DND-41 (cell line): ENCODE measurements around the gene HES5.

Source experiments
- ATAC-seq: fragments of 200-7000 bp; cut with Tn5 transposase; 3 replicates; pipeline ENCODE4 v1.9.1; 2021; ENCODE audit warnings: low read depth; ENCODE audit not compliant: insufficient read depth
- DNase-seq: peaks from one replicate; pipeline ENCODE4 v3.0.0-alpha.2; 2020
- H2AFZ ChIP-seq: 2 replicates; pipeline ENCODE4 v1.6.0; 2012; ENCODE audit warnings: low read depth, low read length
- H3K27ac ChIP-seq: 2 replicates; pipeline ENCODE4 v1.5.1; 2012; ENCODE audit warnings: low read length, inconsistent platforms
- H3K27me3 ChIP-seq: fragments of 200-600 bp; sonication (generic); 2 replicates; pipeline ENCODE4 v1.6.0; 2012; ENCODE audit warnings: low read length, mild to moderate bottlenecking, inconsistent platforms; ENCODE audit not compliant: insufficient read depth, poor library complexity
- H3K36me3 ChIP-seq: 2 replicates; pipeline ENCODE4 v1.5.1; 2012; ENCODE audit warnings: low read length, inconsistent platforms; ENCODE audit not compliant: insufficient read depth
- H3K4me1 ChIP-seq: 2 replicates; pipeline ENCODE4 v1.5.1; 2012; ENCODE audit warnings: mild to moderate bottlenecking, low read length; ENCODE audit not compliant: insufficient read depth
- H3K4me2 ChIP-seq: 2 replicates; pipeline ENCODE4 v1.6.0; 2012; ENCODE audit warnings: mild to moderate bottlenecking, moderate library complexity, low read length, inconsistent platforms; ENCODE audit not compliant: insufficient read depth
- H3K4me3 ChIP-seq, 2 experiments: fragments of 200-600 bp in 1 of 2; shearing (Covaris generic) in 1 of 2; 2 replicates each; pipeline ENCODE4 v1.5.1; 2012 to 2016; ENCODE audit warnings: inconsistent platforms in 2 of 2, low read length in 2 of 2, mild to moderate bottlenecking in 2 of 2, low read depth in 1 of 2, moderate library complexity in 1 of 2
- H3K79me2 ChIP-seq: 2 replicates; pipeline ENCODE4 v1.6.0; 2012; ENCODE audit warnings: low read length, inconsistent platforms; ENCODE audit not compliant: insufficient read depth
- H3K9ac ChIP-seq: 2 replicates; pipeline ENCODE4 v1.6.0; 2012; ENCODE audit warnings: low read depth, mild to moderate bottlenecking, inconsistent platforms, low read length, moderate library complexity
- H3K9me3 ChIP-seq: 2 replicates; pipeline ENCODE4 v1.5.1; 2012; ENCODE audit warnings: low read length, moderate library complexity, mild to moderate bottlenecking, inconsistent platforms; ENCODE audit not compliant: insufficient read depth, severe bottlenecking
- H4K20me1 ChIP-seq: 2 replicates; pipeline ENCODE4 v1.6.0; 2012; ENCODE audit warnings: low read length; ENCODE audit not compliant: insufficient read depth
- EZH2 ChIP-seq: IDR thresholded peaks from 3 replicates; pipeline ENCODE4 v1.6.1; 2012; ENCODE audit warnings: borderline replicate concordance, low read depth, mild to moderate bottlenecking, moderate library complexity, low read length, inconsistent platforms; ENCODE audit not compliant: severe bottlenecking
- TF ChIP-seq, protein P1 (sequence below): IDR thresholded peaks from 2 replicates; pipeline ENCODE4 v1.5.1; 2012; ENCODE audit warnings: borderline replicate concordance, low read length, moderate library complexity, mild to moderate bottlenecking; ENCODE audit not compliant: poor library complexity, severe bottlenecking; ENCODE audit errors: extremely low read depth

Gene HES5

DNA sequence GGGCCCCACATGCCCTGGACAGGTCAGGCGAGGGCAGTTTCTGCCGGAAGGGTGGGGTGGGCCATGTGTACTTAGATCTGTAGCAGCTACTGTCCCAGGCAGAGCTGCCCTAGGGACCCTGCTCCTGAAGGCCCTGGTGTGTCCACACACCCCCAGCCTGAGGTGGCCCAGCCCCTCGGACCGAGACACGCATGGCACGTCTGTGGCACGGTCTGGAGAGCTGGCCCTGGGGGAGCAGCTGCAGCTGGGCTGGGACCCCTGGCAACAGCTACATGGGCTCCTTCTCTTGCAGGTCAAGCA, 28.3 kb downstream of the HES5 start:
- DNase-seq (no peak), ATAC-seq (no peak)
- peaks cover 20% of the 10 kb centered on the region for H4K20me1 ChIP-seq
- no peak overlapping the region for H3K4me3 ChIP-seq
- TF ChIP-seq, protein P1, sequence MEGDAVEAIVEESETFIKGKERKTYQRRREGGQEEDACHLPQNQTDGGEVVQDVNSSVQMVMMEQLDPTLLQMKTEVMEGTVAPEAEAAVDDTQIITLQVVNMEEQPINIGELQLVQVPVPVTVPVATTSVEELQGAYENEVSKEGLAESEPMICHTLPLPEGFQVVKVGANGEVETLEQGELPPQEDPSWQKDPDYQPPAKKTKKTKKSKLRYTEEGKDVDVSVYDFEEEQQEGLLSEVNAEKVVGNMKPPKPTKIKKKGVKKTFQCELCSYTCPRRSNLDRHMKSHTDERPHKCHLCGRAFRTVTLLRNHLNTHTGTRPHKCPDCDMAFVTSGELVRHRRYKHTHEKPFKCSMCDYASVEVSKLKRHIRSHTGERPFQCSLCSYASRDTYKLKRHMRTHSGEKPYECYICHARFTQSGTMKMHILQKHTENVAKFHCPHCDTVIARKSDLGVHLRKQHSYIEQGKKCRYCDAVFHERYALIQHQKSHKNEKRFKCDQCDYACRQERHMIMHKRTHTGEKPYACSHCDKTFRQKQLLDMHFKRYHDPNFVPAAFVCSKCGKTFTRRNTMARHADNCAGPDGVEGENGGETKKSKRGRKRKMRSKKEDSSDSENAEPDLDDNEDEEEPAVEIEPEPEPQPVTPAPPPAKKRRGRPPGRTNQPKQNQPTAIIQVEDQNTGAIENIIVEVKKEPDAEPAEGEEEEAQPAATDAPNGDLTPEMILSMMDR: no peak
- TF ChIP-seq EZH2: no peak
- H3K4me2 ChIP-seq: no peak overlapping the region
- H3K27ac ChIP-seq: no peak overlapping the region
- H3K9ac ChIP-seq: no peak overlapping the region
- H3K79me2 ChIP-seq: no peaks in the 10 kb centered on the region
- no peaks in the 10 kb centered on the region for H3K27me3 ChIP-seq
- H2AFZ ChIP-seq: no peak overlapping the region
- 0 out of 2 replicates have a peak, but pooled peaks cover 7% of the 10 kb centered on the region for H3K4me1 ChIP-seq
- no peaks in the 10 kb centered on the region for H3K36me3 ChIP-seq
- H3K9me3 ChIP-seq: no peaks in the 10 kb centered on the region

DNA sequence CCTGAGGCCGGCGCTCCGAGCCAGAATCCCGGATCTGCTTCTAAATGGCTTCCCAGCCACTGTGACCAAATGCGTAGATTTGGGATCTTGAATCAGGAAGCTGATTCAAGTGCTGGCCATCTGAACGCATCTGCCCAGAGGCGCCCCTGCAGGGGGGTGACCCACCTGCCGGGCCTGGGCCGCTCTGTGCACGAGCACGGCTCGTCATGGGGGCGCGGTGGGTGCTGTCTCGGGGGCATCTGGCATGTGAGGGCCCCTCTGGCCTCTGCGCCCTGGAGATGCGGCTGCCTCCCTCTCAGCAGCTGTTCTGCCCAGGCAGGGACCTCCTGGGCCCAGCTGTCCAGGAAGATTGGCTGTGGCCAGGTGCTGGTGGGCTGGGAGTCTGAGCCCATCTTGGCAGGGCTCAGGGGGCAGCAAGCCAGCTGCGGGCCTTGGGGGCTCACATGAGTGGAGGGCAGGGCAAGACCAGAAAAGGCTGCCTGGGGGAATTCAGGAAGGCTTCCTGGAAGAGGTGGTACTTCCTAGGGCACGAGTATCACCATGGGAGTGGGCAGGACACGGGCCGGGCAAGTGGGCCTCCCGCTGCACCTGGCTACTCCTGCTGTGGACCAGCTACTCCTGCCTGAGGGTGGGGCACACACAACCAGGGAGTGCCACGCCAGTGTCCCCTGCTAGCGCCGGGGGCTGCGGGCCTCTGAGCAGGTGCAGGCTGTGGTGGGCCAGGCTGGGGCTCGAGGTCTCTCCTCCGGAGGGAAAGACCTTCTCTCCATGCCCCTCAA, 28.8 kb downstream of the HES5 start:
- H3K4me1 ChIP-seq: 0 out of 2 replicates have a peak, but pooled peaks cover 7% of the 10 kb centered on the region
- no peaks in the 10 kb centered on the region for H3K79me2 ChIP-seq
- H3K27me3 ChIP-seq: no peaks in the 10 kb centered on the region
- no peak overlapping the region for H3K4me2 ChIP-seq
- no peak overlapping the region for H3K4me3 ChIP-seq
- H2AFZ ChIP-seq: no peak overlapping the region
- DNase-seq: no peak
- no peak overlapping the region for H3K9ac ChIP-seq
- peaks cover 15% of the 10 kb centered on the region for H4K20me1 ChIP-seq
- TF ChIP-seq, protein P1: no peak
- TF ChIP-seq EZH2: no peak
- no peak overlapping the region for H3K27ac ChIP-seq
- H3K9me3 ChIP-seq: no peaks in the 10 kb centered on the region
- no peaks in the 10 kb centered on the region for H3K36me3 ChIP-seq
- ATAC-seq: no peak

DNA sequence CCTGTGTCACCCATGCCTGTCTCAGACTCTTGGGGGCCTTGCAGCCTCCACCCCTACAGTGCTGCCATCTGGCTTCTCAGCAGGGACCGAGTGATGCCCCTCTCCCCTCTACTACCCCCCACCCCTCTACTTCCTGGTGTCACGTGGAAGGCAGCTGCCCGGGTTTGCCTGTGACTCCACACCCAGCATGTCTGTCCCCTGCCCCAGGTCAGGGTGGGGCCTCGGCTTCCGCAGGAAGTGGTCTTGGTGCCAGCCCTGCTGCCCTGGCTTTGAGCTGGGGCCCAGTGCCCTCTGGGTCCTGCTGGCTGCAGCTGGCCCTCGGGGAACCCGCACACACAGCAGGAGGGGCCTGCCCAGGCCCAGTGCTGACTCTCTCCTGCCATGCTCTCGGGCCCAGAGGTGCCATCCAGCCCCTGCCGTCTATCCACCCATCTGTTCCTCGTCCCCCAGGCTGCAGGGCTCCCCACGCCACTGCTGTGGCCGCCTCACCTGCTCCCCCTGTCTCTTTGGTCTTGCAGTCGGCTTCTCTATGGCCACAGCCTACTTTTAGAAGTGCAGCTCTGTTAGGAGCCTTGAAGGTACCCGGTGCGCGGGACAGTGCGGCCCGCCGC, 30.0 kb downstream of the HES5 start:
- 0 out of 2 replicates have a peak, but pooled peaks cover 7% of the 10 kb centered on the region for H3K4me1 ChIP-seq
- H3K36me3 ChIP-seq: no peaks in the 10 kb centered on the region
- H3K27me3 ChIP-seq: no peaks in the 10 kb centered on the region
- no peaks in the 10 kb centered on the region for H3K9me3 ChIP-seq
- no peak overlapping the region for H3K4me2 ChIP-seq
- no peak overlapping the region for H3K4me3 ChIP-seq
- H3K79me2 ChIP-seq: no peaks in the 10 kb centered on the region
- H3K27ac ChIP-seq: no peak overlapping the region
- ATAC-seq: peak; percentile 56
- peak; percentile 51 for DNase-seq
- H2AFZ ChIP-seq: no peak overlapping the region
- H4K20me1 ChIP-seq: peaks cover 5% of the 10 kb centered on the region
- no peak overlapping the region for H3K9ac ChIP-seq
- TF ChIP-seq, protein P1: no peak
- TF ChIP-seq EZH2: no peak
